CMK (cell line): ENCODE measurements around the gene EPS8L2.

ENCODE experiments used
- DNase-seq: peaks from one replicate; pipeline ENCODE4 v3.0.0-alpha.2; 2010; ENCODE audit warnings: low read depth

Gene EPS8L2

GRCh38 chr11:763073-763463, 57.0 kb downstream of the EPS8L2 start:
- DNase-seq, result no peak

- DNase-seq, result no peak
Measured at GRCh38 chr11:763549-764321, 57.7 kb downstream of the EPS8L2 start.

GRCh38 chr11:764322-765024, 58.4 kb downstream of the EPS8L2 start:
- no peak for DNase-seq

GRCh38 chr11:765025-765801, 59.2 kb downstream of the EPS8L2 start:
- no peak for DNase-seq

- no peak for DNase-seq
Measured at GRCh38 chr11:765802-766091, 59.7 kb downstream of the EPS8L2 start.

- no peak for DNase-seq
Measured at GRCh38 chr11:766106-766935, 60.3 kb downstream of the EPS8L2 start.

GRCh38 chr11:766936-767210, 60.8 kb downstream of the EPS8L2 start:
- no peak for DNase-seq

GRCh38 chr11:767238-767637, 61.2 kb downstream of the EPS8L2 start:
- DNase-seq, result no peak

GRCh38 chr11:769887-770641, 64.0 kb downstream of the EPS8L2 start:
- no peak for DNase-seq

GRCh38 chr11:770642-771616, 64.9 kb downstream of the EPS8L2 start:
- no peak for DNase-seq

- DNase-seq, result no peak
Measured at GRCh38 chr11:771617-772204, 65.7 kb downstream of the EPS8L2 start.

- DNase-seq, result no peak
Measured at GRCh38 chr11:772429-773390, 66.7 kb downstream of the EPS8L2 start.

- DNase-seq, result no peak
Measured at GRCh38 chr11:773425-773824, 67.4 kb downstream of the EPS8L2 start.

- no peak for DNase-seq
Measured at GRCh38 chr11:773830-774229, 67.8 kb downstream of the EPS8L2 start.

GRCh38 chr11:774873-775592, 69.0 kb downstream of the EPS8L2 start:
- no peak for DNase-seq

GRCh38 chr11:776263-776560, 70.2 kb downstream of the EPS8L2 start:
- DNase-seq, result no peak

- no peak for DNase-seq
Measured at GRCh38 chr11:776561-777287, 70.7 kb downstream of the EPS8L2 start.
